Measurements from ENCODE around the gene DPYD.

DNA sequence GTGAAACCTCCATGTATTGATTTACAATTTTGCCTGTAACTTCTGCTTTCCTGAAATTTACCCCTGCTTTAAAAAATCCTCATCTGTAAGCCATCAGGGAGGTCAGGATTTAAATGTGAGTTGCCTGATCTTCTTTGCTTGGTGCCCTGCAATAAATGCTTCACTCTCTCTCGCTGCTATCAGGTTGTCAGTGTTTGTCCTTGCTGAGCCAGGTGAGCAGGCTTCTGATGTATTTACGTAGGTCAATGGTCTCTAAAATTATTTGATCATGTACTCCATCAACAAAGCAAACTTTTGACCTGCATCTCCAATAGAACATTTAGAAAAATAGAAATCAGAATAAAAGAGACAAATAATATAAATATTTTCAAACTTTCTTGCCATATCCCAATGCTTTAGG, 453.4 kb downstream of the DPYD start:
- TF ChIP-seq POLR2A (IDR thresholded peaks at IDR 0.05), result no peak
- TF ChIP-seq, protein P1, sequence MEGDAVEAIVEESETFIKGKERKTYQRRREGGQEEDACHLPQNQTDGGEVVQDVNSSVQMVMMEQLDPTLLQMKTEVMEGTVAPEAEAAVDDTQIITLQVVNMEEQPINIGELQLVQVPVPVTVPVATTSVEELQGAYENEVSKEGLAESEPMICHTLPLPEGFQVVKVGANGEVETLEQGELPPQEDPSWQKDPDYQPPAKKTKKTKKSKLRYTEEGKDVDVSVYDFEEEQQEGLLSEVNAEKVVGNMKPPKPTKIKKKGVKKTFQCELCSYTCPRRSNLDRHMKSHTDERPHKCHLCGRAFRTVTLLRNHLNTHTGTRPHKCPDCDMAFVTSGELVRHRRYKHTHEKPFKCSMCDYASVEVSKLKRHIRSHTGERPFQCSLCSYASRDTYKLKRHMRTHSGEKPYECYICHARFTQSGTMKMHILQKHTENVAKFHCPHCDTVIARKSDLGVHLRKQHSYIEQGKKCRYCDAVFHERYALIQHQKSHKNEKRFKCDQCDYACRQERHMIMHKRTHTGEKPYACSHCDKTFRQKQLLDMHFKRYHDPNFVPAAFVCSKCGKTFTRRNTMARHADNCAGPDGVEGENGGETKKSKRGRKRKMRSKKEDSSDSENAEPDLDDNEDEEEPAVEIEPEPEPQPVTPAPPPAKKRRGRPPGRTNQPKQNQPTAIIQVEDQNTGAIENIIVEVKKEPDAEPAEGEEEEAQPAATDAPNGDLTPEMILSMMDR (IDR thresholded peaks at IDR 0.05), result no peak
